Loucy (cell line): ENCODE data around the gene IL1RAPL2.

Experiments
- EZH2phosphoT487 ChIP-seq: fragments of 200-600 bp; IDR thresholded peaks from 2 replicates; pipeline ENCODE4 v1.6.1; 2018; ENCODE audit warnings: antibody characterized with exemption, mild to moderate bottlenecking, moderate library complexity, borderline replicate concordance
- TF ChIP-seq, protein P1 (sequence below): fragments of 200-600 bp; sonication (generic); conservative IDR thresholded peaks from 2 replicates; pipeline ENCODE4 v1.5.1; 2014; ENCODE audit warnings: mild to moderate bottlenecking, antibody characterized with exemption, low read length

DNA sequence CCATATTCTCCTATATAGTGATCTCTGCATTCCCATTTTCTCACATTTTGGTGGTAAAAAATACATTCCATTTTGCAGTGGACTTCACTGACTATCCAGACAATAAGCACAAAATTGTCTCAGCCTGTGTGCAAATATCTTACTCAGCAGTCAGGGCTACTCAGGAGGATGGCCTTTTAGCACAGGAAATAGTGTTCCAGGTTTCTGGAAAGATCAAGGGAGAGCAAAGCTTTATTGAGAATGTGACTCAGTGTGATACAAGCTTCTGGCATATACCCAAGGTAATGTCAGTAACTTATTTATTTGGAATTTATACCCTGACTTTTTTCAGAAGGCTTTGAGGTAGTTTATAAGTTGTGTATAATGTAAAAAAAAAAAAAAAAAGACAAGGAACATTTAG lies 421.1 kb downstream of the IL1RAPL2 start:
- TF ChIP-seq, protein P1, sequence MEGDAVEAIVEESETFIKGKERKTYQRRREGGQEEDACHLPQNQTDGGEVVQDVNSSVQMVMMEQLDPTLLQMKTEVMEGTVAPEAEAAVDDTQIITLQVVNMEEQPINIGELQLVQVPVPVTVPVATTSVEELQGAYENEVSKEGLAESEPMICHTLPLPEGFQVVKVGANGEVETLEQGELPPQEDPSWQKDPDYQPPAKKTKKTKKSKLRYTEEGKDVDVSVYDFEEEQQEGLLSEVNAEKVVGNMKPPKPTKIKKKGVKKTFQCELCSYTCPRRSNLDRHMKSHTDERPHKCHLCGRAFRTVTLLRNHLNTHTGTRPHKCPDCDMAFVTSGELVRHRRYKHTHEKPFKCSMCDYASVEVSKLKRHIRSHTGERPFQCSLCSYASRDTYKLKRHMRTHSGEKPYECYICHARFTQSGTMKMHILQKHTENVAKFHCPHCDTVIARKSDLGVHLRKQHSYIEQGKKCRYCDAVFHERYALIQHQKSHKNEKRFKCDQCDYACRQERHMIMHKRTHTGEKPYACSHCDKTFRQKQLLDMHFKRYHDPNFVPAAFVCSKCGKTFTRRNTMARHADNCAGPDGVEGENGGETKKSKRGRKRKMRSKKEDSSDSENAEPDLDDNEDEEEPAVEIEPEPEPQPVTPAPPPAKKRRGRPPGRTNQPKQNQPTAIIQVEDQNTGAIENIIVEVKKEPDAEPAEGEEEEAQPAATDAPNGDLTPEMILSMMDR: no peak
- TF ChIP-seq EZH2phosphoT487: no peak
